ENCODE results near the gene CRLF1.
"Not testable (repeated sequence)": the region's sequence is repeated elsewhere in the genome, so short reads cannot be mapped to it uniquely, and the experiment has no call there.

The CRLF1 gene

GRCh38 chr19:18596752-18597157 lies 9.8 kb downstream of the CRLF1 start:
- DNase-seq (ENCODE audit: low read depth): no peak
- TF ChIP-seq, protein P1, sequence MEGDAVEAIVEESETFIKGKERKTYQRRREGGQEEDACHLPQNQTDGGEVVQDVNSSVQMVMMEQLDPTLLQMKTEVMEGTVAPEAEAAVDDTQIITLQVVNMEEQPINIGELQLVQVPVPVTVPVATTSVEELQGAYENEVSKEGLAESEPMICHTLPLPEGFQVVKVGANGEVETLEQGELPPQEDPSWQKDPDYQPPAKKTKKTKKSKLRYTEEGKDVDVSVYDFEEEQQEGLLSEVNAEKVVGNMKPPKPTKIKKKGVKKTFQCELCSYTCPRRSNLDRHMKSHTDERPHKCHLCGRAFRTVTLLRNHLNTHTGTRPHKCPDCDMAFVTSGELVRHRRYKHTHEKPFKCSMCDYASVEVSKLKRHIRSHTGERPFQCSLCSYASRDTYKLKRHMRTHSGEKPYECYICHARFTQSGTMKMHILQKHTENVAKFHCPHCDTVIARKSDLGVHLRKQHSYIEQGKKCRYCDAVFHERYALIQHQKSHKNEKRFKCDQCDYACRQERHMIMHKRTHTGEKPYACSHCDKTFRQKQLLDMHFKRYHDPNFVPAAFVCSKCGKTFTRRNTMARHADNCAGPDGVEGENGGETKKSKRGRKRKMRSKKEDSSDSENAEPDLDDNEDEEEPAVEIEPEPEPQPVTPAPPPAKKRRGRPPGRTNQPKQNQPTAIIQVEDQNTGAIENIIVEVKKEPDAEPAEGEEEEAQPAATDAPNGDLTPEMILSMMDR (IDR thresholded peaks at IDR 0.05; ENCODE audit: low read depth, low read length, missing control alignments): no peak
- no peak overlapping the region for H3K4me3 ChIP-seq (ENCODE audit: low read depth, low read length)

DNA sequence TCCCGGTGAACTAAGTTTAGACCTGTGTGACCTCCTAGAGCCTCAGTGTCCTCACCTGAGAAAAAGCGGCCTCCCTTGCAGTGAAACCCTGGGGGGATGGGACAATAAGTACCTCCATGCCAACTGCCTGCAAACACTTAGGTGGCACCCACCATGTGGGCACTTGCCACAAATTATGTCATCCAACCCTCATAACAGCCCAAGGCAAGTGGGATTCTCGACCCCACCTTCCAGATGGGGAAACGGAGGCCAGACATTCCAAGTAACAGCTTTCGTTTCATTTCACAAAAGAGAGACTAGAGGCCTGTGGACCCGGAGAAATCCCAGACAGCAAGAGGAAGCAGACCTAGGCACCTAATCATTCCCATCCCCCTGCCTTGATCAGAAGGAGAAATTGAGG lies 11.1 kb downstream of the CRLF1 start:
- no peak overlapping the region for H3K4me3 ChIP-seq (ENCODE audit: low read depth, low read length)
- TF ChIP-seq, protein P1 (IDR thresholded peaks at IDR 0.05; ENCODE audit: low read depth, low read length, missing control alignments): no peak
- no peak for DNase-seq (ENCODE audit: low read depth)

DNA sequence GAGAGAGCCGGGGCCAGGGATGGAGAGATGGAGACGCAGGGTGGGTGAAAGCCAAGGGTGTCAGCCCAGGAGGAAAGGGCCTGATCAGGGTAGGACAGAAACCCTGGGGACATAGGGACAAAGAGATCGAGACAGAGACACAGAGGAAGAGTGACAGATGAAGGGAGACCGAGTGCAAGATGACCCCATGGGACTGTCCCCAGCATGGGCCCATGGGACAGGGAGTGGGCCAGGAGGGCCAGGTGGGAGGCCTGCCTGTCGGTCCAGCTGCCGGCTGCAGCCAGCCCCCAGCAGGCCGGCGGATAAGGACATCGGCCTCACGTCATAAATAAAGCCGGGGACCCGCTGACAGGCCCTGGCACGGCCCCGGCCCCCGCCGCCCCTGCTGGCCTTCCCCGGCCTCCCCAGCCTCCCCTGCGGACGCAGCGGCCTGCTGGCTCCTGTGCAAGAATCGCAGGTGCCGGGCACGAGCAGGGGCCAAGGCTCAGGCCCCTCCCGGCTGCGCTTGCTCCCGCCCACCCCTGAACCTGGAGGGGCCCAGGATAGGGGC lies 11.7 kb downstream of the CRLF1 start:
- DNase-seq (ENCODE audit: low read depth): no peak
- TF ChIP-seq, protein P1 (IDR thresholded peaks at IDR 0.05; ENCODE audit: low read depth, low read length, missing control alignments): no peak
- no peak overlapping the region for H3K4me3 ChIP-seq (ENCODE audit: low read depth, low read length)

- DNase-seq (ENCODE audit: low read depth): no peak
- peak overlapping the region; percentile 23 for H3K4me3 ChIP-seq (ENCODE audit: low read depth, low read length)
- TF ChIP-seq, protein P1 (IDR thresholded peaks at IDR 0.05; ENCODE audit: low read depth, low read length, missing control alignments): peak; percentile 80
Observed at GRCh38 chr19:18594096-18594823, 12.3 kb downstream of the CRLF1 start.

GRCh38 chr19:18593367-18594095 lies 13.1 kb downstream of the CRLF1 start:
- TF ChIP-seq, protein P1 (IDR thresholded peaks at IDR 0.05; ENCODE audit: low read depth, low read length, missing control alignments): no peak
- H3K4me3 ChIP-seq (ENCODE audit: low read depth, low read length): no peak overlapping the region
- no peak for DNase-seq (ENCODE audit: low read depth)

DNA sequence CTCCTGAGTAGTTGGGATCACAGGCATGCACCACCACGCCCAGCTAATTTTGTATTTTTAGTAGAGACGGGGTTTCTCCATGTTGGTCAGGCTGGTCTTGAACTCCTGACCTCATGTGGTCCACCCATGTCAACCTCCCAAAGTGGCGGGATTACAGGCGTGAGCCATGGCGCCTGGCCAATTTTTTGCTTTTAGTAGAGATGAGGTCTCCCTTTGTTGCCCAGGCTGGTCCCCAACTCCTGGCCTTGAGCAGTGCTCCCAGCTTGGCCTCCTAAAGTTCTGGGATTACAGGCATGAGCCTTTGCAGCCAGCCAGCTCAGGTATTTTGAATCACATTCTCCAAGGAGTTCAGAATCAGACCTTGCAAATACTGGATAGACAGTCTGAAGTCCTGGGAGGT lies 13.9 kb downstream of the CRLF1 start:
- not testable (repeated sequence) for DNase-seq (ENCODE audit: low read depth)

DNA sequence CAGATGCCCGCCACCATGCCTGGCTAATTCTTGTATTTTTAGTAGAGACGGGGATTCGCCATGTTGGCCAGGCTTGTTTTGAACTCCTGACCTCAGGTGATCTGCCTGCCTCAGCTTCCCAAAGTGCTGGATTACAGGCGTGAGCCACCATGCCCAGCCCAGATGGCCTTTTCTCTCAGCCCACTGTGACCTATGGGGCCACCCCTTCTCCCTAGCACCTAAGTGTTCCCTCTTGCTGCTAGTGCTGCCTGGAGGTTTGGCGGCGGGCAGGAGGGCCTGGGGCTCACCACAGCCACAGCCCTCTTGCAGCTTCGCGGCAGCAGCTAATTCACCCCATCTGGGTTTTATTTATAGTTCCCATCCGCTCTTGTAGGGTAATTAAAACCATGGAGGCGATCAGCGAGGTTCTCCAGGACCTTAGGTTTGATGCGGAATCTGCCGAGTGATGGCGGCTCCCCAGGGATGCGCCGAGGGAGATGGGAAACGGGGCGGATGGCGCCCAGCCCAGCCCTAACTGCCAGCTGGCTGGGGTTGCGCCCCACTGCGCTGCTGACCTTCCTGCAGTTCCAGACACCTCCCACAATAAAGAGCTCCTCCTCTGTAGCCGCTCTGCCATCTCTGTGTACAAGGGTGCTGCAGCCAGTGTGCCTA lies 14.7 kb downstream of the CRLF1 start:
- TF ChIP-seq, protein P1 (IDR thresholded peaks at IDR 0.05; ENCODE audit: low read depth, low read length, missing control alignments): no peak
- H3K4me3 ChIP-seq (ENCODE audit: low read depth, low read length): no peak overlapping the region
- no peak for DNase-seq (ENCODE audit: low read depth)

More for the DNA sequence above, 13.9 kb downstream of the CRLF1 start:
- H3K4me3 ChIP-seq (ENCODE audit: low read depth, low read length): not testable (repeated sequence)
